AG09319 (cell line): ENCODE data around the gene GTPBP4.

ENCODE experiments used
- DNase-seq: peaks from one replicate; pipeline ENCODE4 v3.0.0-alpha.2; 2010; ENCODE audit warnings: low read depth; ENCODE audit errors: extremely low read depth
- TF ChIP-seq, protein P1 (sequence below): IDR thresholded peaks from 2 replicates; pipeline ENCODE4 v1.5.1; 2011; ENCODE audit warnings: low read depth, mild to moderate bottlenecking, inconsistent platforms, low read length, moderate library complexity

Gene GTPBP4

DNA sequence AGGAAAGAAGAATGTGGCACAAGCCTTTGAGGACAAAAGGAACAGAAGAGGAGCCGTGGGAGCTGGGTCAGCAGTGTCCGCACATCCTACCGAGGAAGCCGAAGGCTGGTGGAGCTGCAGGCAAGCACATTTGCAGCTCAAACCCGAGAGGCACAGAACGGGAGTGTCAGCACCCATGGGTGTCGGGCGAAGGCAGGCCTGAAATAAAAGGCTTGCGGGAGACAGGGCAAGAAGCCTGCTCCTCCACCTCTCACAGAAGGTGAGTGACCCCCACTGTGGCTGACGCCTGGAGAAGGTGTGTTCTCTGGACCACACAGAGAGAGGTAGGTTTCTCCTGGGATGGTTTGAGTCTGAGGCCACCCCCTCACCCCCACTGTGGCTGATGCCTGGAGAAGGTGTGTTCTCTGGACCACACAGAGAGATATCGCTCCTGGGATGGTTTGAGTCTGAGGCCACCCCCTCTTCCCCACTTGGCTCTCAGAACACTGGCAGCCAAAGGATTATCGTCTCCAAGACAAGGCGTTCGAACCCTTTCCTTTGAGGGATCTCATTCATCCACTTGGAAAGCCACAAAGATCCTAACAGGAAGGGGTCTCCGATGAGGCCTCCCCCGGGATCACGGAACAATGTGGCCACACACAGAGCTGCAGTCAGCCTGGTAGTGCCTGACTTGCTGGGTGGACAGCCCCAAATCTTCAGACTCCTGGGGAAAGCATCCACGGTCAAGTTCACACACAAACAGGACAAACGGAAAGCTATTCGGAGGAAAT is 21.6 kb upstream of the GTPBP4 start:
- TF ChIP-seq, protein P1, sequence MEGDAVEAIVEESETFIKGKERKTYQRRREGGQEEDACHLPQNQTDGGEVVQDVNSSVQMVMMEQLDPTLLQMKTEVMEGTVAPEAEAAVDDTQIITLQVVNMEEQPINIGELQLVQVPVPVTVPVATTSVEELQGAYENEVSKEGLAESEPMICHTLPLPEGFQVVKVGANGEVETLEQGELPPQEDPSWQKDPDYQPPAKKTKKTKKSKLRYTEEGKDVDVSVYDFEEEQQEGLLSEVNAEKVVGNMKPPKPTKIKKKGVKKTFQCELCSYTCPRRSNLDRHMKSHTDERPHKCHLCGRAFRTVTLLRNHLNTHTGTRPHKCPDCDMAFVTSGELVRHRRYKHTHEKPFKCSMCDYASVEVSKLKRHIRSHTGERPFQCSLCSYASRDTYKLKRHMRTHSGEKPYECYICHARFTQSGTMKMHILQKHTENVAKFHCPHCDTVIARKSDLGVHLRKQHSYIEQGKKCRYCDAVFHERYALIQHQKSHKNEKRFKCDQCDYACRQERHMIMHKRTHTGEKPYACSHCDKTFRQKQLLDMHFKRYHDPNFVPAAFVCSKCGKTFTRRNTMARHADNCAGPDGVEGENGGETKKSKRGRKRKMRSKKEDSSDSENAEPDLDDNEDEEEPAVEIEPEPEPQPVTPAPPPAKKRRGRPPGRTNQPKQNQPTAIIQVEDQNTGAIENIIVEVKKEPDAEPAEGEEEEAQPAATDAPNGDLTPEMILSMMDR = no peak
- DNase-seq = no peak

DNA sequence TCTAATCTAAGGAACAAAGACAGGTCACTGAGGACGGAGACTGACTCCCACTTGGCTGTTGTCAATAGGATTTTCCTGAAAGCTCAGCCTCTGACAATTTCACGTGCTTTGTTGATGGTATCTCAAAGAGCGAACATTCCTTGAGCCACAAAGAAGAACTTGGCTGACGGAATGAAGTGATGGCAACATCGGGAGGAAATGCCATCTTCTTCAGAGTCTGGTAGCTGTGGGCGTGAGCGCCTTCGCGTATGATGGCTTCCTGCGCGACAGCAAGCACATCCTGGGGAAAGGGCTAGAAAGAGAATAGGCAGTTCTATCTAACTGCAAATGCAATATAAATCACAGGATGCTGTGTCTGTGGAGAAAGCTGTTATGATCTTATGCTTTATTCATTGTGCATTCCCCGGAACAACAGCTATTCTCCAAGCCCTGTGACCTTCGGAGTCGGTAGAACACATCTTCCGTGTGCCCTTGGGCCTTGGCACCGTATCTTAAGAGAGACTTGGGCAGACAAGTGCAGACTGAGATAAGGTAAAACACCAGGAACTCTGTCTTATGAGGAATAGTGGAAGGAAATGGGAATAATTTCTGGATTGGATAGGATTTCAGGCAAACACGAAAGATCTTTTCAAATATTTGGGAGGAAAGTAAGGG is 19.6 kb upstream of the GTPBP4 start:
- TF ChIP-seq, protein P1 = no peak
- DNase-seq = no peak

DNA sequence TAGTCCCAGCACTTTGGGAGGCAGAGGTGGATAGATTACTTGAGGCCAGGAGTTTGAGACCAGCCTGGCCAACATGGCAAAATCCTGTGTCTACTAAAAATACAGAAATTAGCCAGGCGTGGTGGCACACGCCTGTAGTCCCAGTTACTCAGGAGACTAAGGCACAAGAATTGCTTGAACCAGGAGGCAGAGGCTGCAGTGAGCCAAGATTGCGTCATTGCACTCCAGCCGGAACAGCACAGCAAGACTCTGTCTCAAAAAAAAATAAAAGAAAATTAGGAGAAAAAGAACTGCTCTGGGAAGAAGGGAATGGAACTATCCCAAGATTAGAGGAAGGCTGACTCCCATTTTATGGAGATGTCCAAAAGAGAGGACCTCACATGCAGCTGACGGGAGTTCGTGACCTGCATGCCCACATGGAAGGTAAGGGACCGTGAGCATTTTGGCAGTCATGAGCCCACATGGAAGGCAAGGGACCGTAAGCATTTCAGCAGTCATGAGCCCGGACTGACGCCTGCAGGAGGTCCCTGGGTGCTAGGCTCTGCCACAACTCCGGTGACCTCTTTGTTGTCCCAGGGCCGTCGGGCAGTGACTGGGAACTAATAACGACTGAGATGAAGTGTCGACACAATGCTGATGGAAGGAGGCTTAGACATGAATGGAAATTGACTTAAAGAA is 18.6 kb upstream of the GTPBP4 start:
- no peak for DNase-seq

DNA sequence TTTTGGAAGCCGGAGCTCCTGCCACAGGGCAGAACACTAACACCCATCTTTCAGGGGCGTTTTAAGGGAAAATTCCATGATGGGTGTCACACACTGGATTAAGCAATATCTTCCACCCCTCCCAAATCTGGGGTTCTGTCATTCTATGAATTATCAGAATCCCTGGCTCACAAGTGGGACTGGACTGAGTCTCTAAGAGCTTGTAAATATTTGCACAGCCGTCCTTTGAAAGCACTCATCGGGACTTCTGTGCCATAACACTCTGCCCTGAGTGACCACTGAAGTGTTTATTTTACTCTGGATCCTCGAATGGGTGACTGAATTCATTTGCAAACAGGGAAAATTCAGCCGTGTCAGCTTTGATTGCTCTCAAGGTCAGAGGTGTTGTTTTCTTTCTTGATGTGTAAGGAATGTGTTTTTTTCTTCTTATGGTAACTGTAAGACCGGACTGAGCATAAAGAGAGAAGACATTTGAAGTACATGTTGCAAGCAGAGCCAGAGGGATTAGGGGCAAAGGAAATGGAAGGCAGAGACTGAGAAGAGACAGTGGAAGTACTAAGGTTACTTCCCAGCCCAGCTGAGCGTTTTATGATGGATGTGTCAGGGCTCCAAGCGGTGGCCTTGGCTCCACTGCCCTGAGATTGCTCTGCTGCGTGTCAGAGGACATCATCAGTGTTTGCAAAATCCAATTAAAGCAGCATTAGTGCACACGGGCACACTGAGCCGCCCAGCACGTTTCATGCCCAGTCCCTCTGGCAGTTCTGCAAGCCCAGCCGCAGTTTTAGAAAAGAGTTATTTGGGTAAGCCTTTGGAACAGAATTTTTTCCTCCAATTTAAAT is 17.7 kb upstream of the GTPBP4 start:
- TF ChIP-seq, protein P1 = no peak
- DNase-seq = no peak

More for the DNA sequence above, 18.6 kb upstream of the GTPBP4 start:
- TF ChIP-seq, protein P1 = no peak

DNA sequence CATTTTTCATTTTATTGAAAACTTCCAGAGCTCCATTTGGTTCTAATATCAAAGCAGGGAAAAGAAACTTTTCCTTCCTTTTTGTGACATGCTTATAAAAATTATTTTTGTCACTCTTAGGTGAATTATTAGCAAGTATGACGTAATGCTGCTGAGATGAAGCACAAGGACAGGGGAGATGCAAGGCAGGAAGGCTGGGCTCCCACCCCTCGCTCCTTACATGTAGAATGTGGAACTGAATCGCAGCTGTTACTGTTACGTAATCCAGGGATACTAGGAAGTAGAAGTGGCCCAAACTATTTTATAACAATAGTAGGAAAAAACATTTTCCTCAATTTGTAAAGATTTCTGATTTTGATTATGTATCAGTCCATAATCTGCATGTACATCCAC is 17.1 kb upstream of the GTPBP4 start:
- DNase-seq = no peak
- TF ChIP-seq, protein P1 = no peak

DNA sequence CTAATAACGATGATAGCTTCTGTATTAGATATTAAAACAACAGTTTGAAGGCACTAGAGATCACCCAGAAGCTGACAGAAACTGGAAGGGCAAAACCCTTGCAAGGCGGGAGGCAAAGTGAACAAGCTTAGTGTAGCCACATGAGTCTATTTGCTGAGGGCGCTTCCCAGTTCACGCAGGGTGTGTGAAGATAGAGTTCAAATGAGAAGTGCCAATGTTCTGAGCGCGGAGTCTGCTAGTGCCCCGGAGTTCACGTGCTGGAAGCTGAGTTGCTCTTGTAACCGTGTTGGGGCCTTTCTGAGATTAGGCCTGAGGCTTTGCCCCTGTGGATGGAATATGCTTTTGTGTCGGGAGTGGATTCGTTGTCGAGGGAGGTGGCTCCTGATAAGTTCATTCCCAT is 16.6 kb upstream of the GTPBP4 start:
- DNase-seq = no peak
- TF ChIP-seq, protein P1 = no peak
